Stimulated activated CD4-positive, alpha-beta T cell treated with anti-CD3 and anti-CD28 coated beads, Interleukin-12 subunit alpha, Interleukin-12 subunit beta, amount 100 ng/mL, for 24 hours (primary cell): ENCODE data around the gene PCCA.
"Not testable (repeated sequence)": the region's sequence is repeated elsewhere in the genome, so short reads cannot be mapped to it uniquely, and the experiment has no call there.

ENCODE experiments used
- DNase-seq, 2 experiments: peaks; one replicate each; pipeline ENCODE4 v3.0.0-alpha.2; 2020; ENCODE audit warnings: low read depth in 2 of 2

PCCA gene

GRCh38 chr13:100361504-100361903, 272.6 kb downstream of the PCCA start:
- no peak for DNase-seq

GRCh38 chr13:100362371-100362770, 273.5 kb downstream of the PCCA start:
- DNase-seq = no peak

GRCh38 chr13:100362781-100363180, 273.9 kb downstream of the PCCA start:
- DNase-seq = no peak

- no peak for DNase-seq
Observed at GRCh38 chr13:100363285-100363711, 274.4 kb downstream of the PCCA start.

GRCh38 chr13:100363874-100364273, 275.0 kb downstream of the PCCA start:
- no peak for DNase-seq

- DNase-seq = no peak
Observed at GRCh38 chr13:100364591-100364990, 275.7 kb downstream of the PCCA start.

GRCh38 chr13:100365680-100366079, 276.8 kb downstream of the PCCA start:
- DNase-seq = no peak

GRCh38 chr13:100378533-100378932, 289.6 kb downstream of the PCCA start:
- DNase-seq = no peak

GRCh38 chr13:100381595-100382224, 292.8 kb downstream of the PCCA start:
- DNase-seq = no peak

GRCh38 chr13:100382785-100383184, 293.9 kb downstream of the PCCA start:
- no peak for DNase-seq

- DNase-seq = no peak
Observed at GRCh38 chr13:100387416-100387815, 298.5 kb downstream of the PCCA start.

GRCh38 chr13:100388150-100388549, 299.3 kb downstream of the PCCA start:
- not testable (repeated sequence) for DNase-seq

GRCh38 chr13:100388923-100389322, 300.0 kb downstream of the PCCA start:
- no peak for DNase-seq

- DNase-seq = no peak
Observed at GRCh38 chr13:100389617-100390016, 300.7 kb downstream of the PCCA start.

GRCh38 chr13:100392709-100393630, 304.1 kb downstream of the PCCA start:
- peak; percentile 37 to 48 for DNase-seq

- DNase-seq = peak in 1 of 2 experiments; percentile 4
Observed at GRCh38 chr13:100394005-100394695, 305.3 kb downstream of the PCCA start.

GRCh38 chr13:100395698-100396373, 306.9 kb downstream of the PCCA start:
- no peak for DNase-seq

- DNase-seq = no peak
Observed at GRCh38 chr13:100396776-100397175, 307.9 kb downstream of the PCCA start.

GRCh38 chr13:100397627-100398026, 308.7 kb downstream of the PCCA start:
- no peak for DNase-seq

- no peak for DNase-seq
Observed at GRCh38 chr13:100398360-100398759, 309.5 kb downstream of the PCCA start.

- no peak for DNase-seq
Observed at GRCh38 chr13:100399455-100399854, 310.6 kb downstream of the PCCA start.

- DNase-seq = no peak
Observed at GRCh38 chr13:100403675-100404074, 314.8 kb downstream of the PCCA start.
